Vagina (tissue), 2 donors: ENCODE measurements around the gene WDR48.

Source experiments
- CTCF ChIP-seq, 3 experiments: fragments of 450-650 bp in 2 of 3; fragments of 200-600 bp in 1 of 3; sonication (generic) in 1 of 3; IDR thresholded peaks; one replicate each; pipeline ENCODE4 v1.5.1; 2017 to 2019; ENCODE audit warnings: antibody characterized with exemption in 3 of 3, mild to moderate bottlenecking in 2 of 3, moderate library complexity in 2 of 3
- POLR2A ChIP-seq, 2 donors: fragments of 450-650 bp; IDR thresholded peaks; one replicate each; pipeline ENCODE4 v1.6.1; 2017; ENCODE audit warnings: antibody characterized with exemption in 2 of 2, mild to moderate bottlenecking in 2 of 2, moderate library complexity in 2 of 2
- POLR2AphosphoS5 ChIP-seq, 2 donors: sonication (generic); formaldehyde crosslinking; IDR thresholded peaks; one replicate each; pipeline ENCODE4 v1.9.0; 2017; ENCODE audit warnings: antibody characterized with exemption in 2 of 2, mild to moderate bottlenecking in 2 of 2, low read depth in 1 of 2; ENCODE audit not compliant: insufficient read depth in 1 of 2

DNA sequence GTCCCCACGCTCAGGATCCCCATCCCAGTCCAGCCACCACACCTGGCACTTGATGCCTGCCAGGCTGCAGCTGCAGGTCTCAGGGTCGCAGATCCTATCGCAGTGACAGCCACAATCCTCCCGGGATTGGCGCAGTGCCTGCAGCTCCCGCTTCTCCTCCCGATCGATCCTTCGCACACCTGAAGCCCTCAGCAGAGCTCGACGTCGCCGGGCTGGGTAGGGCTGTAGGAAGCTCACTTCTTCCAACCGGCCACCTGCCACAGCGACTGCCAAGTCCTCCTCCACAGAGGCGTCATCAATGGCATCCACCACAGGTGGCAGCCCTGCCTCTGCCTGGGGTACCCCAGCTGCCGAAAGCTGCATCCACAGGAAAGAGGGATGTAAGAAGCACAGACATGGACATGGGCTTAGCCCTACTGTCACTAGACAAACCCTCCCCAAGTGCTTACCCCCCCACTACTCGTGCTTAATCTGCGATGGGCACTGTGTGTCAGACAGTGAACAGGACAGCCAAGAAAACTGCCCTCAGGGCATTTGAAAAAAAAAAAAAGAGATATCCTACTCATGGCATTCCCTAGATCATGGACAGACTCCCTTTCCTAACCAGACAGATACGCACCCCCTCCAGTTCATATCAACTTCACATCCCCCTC is 92.4 kb downstream of the WDR48 start:
- TF ChIP-seq CTCF (IDR thresholded peaks at IDR 0.05) (no peak), POLR2A (IDR thresholded peaks at IDR 0.05) (no peak), POLR2AphosphoS5 (IDR thresholded peaks at IDR 0.05; ENCODE audit: insufficient read depth in 1 of 2, low read depth in 1 of 2) (no peak)
